GM12873 (cell line): ENCODE data around the gene CISH.

Experiments
- CTCF ChIP-seq: IDR thresholded peaks from 2 replicates; pipeline ENCODE4 v1.5.1; 2012; ENCODE audit warnings: low read depth, mild to moderate bottlenecking, moderate library complexity, low read length, control low read depth; ENCODE audit not compliant: insufficient read depth; ENCODE audit errors: missing control alignments

The CISH gene

GRCh38 chr3:50627407-50628051 is 16.0 kb upstream of the CISH start:
- TF ChIP-seq CTCF = peak; percentile 42

GRCh38 chr3:50626401-50626800 is 14.8 kb upstream of the CISH start:
- no peak for TF ChIP-seq CTCF

GRCh38 chr3:50625231-50626182 is 13.9 kb upstream of the CISH start:
- no peak for TF ChIP-seq CTCF

- TF ChIP-seq CTCF = no peak
Measured at GRCh38 chr3:50624634-50625033, 13.1 kb upstream of the CISH start.

- TF ChIP-seq CTCF = no peak
Measured at GRCh38 chr3:50623840-50624474, 12.4 kb upstream of the CISH start.

- TF ChIP-seq CTCF = no peak
Measured at GRCh38 chr3:50622881-50623280, 11.3 kb upstream of the CISH start.

- no peak for TF ChIP-seq CTCF
Measured at GRCh38 chr3:50620820-50621219, 9.2 kb upstream of the CISH start.
